GM10248 (cell line): ENCODE measurements around the gene FARS2.

Experiments used
- CTCF ChIA-PET: fragments of 300-600 bp; sonication (Branson Sonifier 250); formaldehyde crosslinking; extraction: SDS; loops from one replicate; lab custom pipeline; 2021; ENCODE audit warnings: antibody characterized with exemption; lab: Yijun Ruan, JAX
- POLR2A ChIA-PET: fragments of 350-650 bp; sonication (Branson Sonifier 250); formaldehyde crosslinking; extraction: SDS; loops from one replicate; lab custom pipeline; 2020; ENCODE audit warnings: antibody characterized with exemption; lab: Yijun Ruan, JAX
- DNase-seq: peaks from one replicate; pipeline ENCODE4 v3.0.0; 2012; ENCODE audit errors: extremely low spot score
- TF ChIP-seq, protein P1 (sequence below): IDR thresholded peaks from 2 replicates; pipeline ENCODE4 v1.5.1; 2012; ENCODE audit warnings: mild to moderate bottlenecking, low read depth; ENCODE audit errors: extremely low read depth, missing control alignments, control extremely low read depth

FARS2 gene

DNA sequence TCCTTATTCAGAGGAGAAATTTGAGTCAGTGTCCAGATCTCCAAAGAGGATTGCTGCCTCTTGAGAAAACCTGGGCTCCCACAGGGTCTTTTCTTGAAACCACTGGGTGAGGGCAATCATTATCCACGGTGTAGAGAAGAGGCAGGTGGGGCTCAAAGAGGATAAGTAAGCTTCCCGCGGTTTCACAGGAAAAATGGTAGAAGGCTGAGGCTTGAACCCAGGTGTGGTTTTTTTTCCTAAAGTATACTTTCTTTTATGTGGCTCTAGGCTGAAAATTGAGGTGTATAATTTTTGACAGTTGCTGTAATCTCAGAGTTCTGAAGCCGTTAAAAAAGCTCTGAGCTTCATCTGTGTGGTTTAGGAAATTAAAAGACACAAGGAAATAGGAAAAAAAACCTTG is 164.5 kb downstream of the FARS2 start:
- TF ChIP-seq, protein P1, sequence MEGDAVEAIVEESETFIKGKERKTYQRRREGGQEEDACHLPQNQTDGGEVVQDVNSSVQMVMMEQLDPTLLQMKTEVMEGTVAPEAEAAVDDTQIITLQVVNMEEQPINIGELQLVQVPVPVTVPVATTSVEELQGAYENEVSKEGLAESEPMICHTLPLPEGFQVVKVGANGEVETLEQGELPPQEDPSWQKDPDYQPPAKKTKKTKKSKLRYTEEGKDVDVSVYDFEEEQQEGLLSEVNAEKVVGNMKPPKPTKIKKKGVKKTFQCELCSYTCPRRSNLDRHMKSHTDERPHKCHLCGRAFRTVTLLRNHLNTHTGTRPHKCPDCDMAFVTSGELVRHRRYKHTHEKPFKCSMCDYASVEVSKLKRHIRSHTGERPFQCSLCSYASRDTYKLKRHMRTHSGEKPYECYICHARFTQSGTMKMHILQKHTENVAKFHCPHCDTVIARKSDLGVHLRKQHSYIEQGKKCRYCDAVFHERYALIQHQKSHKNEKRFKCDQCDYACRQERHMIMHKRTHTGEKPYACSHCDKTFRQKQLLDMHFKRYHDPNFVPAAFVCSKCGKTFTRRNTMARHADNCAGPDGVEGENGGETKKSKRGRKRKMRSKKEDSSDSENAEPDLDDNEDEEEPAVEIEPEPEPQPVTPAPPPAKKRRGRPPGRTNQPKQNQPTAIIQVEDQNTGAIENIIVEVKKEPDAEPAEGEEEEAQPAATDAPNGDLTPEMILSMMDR = no peak
- ChIA-PET POLR2A (no interaction called here), CTCF (interaction anchor here (1.0 kb wide), 1 partner anchor 20 kb away, joined by 3 read pairs; no protein-coding TSS in a partner anchor)
- DNase-seq = no peak

DNA sequence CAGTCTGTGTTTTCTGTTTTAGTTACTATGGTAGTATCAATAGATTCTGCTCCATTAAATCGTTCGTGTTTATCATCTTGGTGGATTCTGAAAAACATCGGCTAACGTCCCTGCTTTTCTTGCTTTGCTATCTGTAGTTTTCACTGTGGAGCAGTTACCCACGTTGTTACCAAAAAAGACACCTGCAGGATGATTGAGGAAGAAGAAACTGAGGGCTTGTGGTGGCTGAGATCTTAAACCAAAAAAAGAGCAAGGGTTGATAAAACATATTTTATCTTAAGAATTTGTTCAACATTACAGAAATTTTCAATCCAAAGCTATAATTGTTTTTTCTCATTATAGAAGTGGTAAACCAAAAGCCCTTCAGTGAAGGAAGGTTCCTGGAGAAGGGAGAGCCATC is 166.3 kb downstream of the FARS2 start:
- DNase-seq = no peak
- POLR2A ChIA-PET = no interaction called here
- TF ChIP-seq, protein P1 = no peak
- CTCF ChIA-PET = no interaction called here

DNA sequence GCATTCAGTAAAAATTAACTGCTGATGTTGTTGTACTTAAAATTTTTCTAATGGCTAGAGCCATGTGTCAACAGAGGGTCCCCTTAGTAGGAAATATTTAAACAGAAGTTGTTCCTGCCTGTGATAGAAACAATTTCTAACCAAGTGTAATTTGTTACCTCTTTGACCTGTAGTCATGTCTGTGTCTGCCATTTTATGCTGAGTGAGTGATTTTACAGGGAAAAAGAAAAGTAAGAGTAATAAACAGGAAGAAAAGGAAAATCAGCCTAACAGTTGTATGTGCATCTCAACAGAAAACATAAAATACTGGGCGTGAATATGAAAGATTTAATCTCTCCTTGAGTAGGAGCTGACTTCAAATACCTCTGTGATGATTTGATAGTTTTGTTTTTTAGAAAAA is 172.0 kb downstream of the FARS2 start:
- TF ChIP-seq, protein P1 = no peak
- no peak for DNase-seq
- ChIA-PET CTCF (interaction anchor here (0.7 to 1.9 kb wide), 3 partner anchors 20 to 38 kb away, joined by 3 to 5 read pairs (median 4); no protein-coding TSS in a partner anchor), POLR2A (no interaction called here)

DNA sequence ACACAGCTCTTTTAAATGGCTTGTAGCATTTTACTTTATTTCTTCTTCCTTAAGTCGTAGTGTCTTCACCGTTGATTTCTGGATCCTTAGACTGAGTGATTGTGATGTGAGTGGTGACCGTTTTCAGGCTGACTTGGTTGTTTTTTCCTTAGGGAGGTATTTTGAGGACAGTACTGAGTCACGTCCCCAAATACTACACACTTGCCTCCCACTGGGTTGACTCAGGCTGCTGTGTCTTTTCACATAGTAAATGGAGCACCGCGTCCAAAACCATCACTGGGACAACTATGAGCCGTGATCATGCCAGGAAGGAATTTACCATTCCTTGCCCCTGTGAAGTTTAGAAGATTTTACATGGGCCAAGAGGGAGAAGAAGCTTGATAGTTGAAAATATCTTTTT is 174.1 kb downstream of the FARS2 start:
- no peak for DNase-seq
- TF ChIP-seq, protein P1 = no peak

DNA sequence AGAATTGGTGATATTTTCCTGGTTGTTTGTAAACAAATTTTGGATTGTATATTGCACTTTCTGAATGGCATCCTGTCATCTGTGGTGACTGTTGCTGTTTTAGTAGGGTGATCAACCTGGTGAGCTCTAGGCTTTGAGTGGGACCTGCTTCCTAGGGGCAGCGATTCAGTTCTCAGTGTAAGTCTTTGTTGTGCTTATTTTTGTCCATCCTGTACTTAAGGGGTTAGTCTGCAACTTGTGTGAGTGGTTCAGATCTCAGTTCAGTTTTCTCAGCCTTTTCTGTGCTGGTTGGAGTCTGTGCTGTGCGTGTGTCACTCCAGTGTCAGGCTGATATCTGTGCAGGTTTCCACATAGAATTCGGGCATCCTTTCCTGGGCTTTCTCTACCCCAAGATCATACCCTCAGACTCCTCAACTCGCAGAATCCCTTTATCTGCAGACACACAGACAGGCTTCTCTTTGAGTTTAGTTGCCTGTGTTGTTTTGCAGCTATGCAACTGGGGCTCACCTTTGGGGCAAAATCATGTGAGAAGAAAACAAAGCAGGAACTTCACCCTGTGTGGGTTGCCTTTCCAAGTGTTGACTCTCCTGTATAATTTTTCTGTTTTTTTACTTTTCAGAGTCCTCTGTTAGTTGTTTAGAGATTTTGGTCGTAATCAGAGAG is 177.7 kb downstream of the FARS2 start:
- DNase-seq = no peak
- TF ChIP-seq, protein P1 = no peak
- POLR2A ChIA-PET = no interaction called here
- CTCF ChIA-PET = no interaction called here

More for the DNA sequence above, 174.1 kb downstream of the FARS2 start:
- ChIA-PET CTCF (no interaction called here), POLR2A (no interaction called here)

DNA sequence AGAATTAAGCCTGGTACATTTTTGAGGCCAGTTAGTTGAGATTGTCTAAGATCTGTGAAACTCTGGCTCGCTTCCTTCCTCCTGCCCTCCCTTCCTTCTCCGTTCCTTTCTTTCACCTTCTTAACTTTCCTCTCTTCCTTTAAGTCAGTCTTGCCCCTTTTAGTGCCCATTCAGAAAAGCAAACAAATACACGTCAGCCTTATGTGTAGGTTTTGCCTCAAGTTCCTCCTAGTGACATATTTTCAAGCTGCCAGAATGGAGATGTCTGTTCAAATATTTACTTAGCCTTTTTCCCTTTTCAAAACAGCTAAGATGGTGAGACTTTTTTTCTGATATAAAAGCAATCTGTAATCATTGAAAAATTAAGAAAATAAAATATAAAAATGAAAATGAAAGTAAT is 178.4 kb downstream of the FARS2 start:
- TF ChIP-seq, protein P1 = no peak
- DNase-seq = no peak
- CTCF ChIA-PET = no interaction called here
- POLR2A ChIA-PET = no interaction called here
